ENCODE measurements around the gene MARF1. TPM values are rescaled to one million over a fixed set of nuclear protein-coding genes. Genes with fewer than 3 reads are reported as not detected.

The MARF1 gene
- total and polyA plus RNA-seq, 9 of the 15 experiments (the other 6 are each of a cell fraction or from before 2014, with no cell fraction given) = 4.7 to 33.2 (median 11.7) TPM

GRCh38 chr16:15575293-15576049, 67.5 kb downstream of the MARF1 start (continued):
- TF ChIP-seq GATAD2B (IDR thresholded peaks at IDR 0.05; ENCODE audit: borderline replicate concordance) (0 out of 2 replicates have a peak, but pooled peaks have one; percentile 20), NFE2 (IDR thresholded peaks at IDR 0.05; ENCODE audit: low read depth) (no peak), PBX2 (CRISPR knock-in tag; IDR thresholded peaks at IDR 0.05; ENCODE audit: low read depth) (no peak), PBX2 (tag; conservative IDR thresholded peaks at IDR 0.05; ENCODE audit: low read depth) (no peak; the same call in 1 of the 2 replicates), PHF21A (IDR thresholded peaks at IDR 0.05; ENCODE audit: borderline replicate concordance, low read depth) (no peak)
- TF ChIP-seq, protein P1, sequence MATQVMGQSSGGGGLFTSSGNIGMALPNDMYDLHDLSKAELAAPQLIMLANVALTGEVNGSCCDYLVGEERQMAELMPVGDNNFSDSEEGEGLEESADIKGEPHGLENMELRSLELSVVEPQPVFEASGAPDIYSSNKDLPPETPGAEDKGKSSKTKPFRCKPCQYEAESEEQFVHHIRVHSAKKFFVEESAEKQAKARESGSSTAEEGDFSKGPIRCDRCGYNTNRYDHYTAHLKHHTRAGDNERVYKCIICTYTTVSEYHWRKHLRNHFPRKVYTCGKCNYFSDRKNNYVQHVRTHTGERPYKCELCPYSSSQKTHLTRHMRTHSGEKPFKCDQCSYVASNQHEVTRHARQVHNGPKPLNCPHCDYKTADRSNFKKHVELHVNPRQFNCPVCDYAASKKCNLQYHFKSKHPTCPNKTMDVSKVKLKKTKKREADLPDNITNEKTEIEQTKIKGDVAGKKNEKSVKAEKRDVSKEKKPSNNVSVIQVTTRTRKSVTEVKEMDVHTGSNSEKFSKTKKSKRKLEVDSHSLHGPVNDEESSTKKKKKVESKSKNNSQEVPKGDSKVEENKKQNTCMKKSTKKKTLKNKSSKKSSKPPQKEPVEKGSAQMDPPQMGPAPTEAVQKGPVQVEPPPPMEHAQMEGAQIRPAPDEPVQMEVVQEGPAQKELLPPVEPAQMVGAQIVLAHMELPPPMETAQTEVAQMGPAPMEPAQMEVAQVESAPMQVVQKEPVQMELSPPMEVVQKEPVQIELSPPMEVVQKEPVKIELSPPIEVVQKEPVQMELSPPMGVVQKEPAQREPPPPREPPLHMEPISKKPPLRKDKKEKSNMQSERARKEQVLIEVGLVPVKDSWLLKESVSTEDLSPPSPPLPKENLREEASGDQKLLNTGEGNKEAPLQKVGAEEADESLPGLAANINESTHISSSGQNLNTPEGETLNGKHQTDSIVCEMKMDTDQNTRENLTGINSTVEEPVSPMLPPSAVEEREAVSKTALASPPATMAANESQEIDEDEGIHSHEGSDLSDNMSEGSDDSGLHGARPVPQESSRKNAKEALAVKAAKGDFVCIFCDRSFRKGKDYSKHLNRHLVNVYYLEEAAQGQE (IDR thresholded peaks at IDR 0.05; ENCODE audit: borderline replicate concordance) = no peak
- TF ChIP-seq, protein P1 (CRISPR knock-in tag; IDR thresholded peaks at IDR 0.05; ENCODE audit: low read depth) = no peak
- TF ChIP-seq, protein P2, sequence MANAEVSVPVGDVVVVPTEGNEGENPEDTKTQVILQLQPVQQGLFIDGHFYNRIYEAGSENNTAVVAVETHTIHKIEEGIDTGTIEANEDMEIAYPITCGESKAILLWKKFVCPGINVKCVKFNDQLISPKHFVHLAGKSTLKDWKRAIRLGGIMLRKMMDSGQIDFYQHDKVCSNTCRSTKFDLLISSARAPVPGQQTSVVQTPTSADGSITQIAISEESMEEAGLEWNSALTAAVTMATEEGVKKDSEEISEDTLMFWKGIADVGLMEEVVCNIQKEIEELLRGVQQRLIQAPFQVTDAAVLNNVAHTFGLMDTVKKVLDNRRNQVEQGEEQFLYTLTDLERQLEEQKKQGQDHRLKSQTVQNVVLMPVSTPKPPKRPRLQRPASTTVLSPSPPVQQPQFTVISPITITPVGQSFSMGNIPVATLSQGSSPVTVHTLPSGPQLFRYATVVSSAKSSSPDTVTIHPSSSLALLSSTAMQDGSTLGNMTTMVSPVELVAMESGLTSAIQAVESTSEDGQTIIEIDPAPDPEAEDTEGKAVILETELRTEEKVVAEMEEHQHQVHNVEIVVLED (CRISPR knock-in tag; IDR thresholded peaks at IDR 0.05) = no peak
- TF ChIP-seq, protein P3, sequence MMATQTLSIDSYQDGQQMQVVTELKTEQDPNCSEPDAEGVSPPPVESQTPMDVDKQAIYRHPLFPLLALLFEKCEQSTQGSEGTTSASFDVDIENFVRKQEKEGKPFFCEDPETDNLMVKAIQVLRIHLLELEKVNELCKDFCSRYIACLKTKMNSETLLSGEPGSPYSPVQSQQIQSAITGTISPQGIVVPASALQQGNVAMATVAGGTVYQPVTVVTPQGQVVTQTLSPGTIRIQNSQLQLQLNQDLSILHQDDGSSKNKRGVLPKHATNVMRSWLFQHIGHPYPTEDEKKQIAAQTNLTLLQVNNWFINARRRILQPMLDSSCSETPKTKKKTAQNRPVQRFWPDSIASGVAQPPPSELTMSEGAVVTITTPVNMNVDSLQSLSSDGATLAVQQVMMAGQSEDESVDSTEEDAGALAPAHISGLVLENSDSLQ (IDR thresholded peaks at IDR 0.05) = peak; percentile 34; the same call in 1 of the 2 replicates
- TF ChIP-seq, protein P4, sequence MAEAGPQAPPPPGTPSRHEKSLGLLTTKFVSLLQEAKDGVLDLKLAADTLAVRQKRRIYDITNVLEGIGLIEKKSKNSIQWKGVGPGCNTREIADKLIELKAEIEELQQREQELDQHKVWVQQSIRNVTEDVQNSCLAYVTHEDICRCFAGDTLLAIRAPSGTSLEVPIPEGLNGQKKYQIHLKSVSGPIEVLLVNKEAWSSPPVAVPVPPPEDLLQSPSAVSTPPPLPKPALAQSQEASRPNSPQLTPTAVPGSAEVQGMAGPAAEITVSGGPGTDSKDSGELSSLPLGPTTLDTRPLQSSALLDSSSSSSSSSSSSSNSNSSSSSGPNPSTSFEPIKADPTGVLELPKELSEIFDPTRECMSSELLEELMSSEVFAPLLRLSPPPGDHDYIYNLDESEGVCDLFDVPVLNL (CRISPR knock-in tag; IDR thresholded peaks at IDR 0.05; ENCODE audit: low read depth) = no peak
